ENCODE data around the gene HMX3. TPM values are rescaled to one million over a fixed set of nuclear protein-coding genes. Genes with fewer than 3 reads are reported as not detected.

The HMX3 gene
- total and polyA plus RNA-seq, 2 of the 8 experiments (the other 6 are each of a cell fraction or from before 2014, with no cell fraction given): 0.05 TPM; not detected in 1

GRCh38 chr10:123165445-123166072, 29.8 kb downstream of the HMX3 start:
- FAIRE-seq (no peak), DNase-seq (ENCODE audit: low read depth in 1 of 2, low spot score in 2 of 2) (no peak)
- Histone ChIP-seq H2BK12ac (ENCODE audit: low read depth, low read length) (no peak overlapping the region), H3K9ac (replicated peaks in 1 of 4; ENCODE audit: extremely low read depth in 1 of 4, low read depth in 3 of 4, low read length in 3 of 4) (no peak overlapping the region), H3K27me3 (replicated peaks in 1 of 4; ENCODE audit: control insufficient read depth in 3 of 4, extremely low read depth in 1 of 4, insufficient read depth in 3 of 4, low read length in 3 of 4) (no peaks in the 10 kb centered on the region), H3K56ac (replicated peaks; ENCODE audit: insufficient read length, low read depth, low read length) (no peak overlapping the region), H4K5ac (ENCODE audit: insufficient read length, low read depth, low read length) (no peak overlapping the region), H3K79me2 (ENCODE audit: control insufficient read depth in 1 of 2, insufficient read depth in 2 of 2, low read length in 2 of 2) (peaks cover 0 to 56% of the 10 kb centered on the region in 2 experiments; a peak in 2 of 4 replicates), H2AK5ac (ENCODE audit: low read depth, low read length) (no peak overlapping the region), H3K27ac (ENCODE audit: low read depth, low read length) (no peak overlapping the region), H4K91ac (replicated peaks; ENCODE audit: insufficient read length, low read length) (no peak overlapping the region), H3K79me1 (ENCODE audit: low read depth, low read length) (no peaks in the 10 kb centered on the region), H3K4me1 (replicated peaks in 1 of 4; ENCODE audit: control insufficient read depth in 3 of 4, insufficient read depth in 4 of 4, low read length in 3 of 4) (no peaks in the 10 kb centered on the region), H3K14ac (ENCODE audit: insufficient read length) (no peak overlapping the region), H2BK5ac (ENCODE audit: low read depth, low read length) (no peak overlapping the region), H2AFZ (ENCODE audit: low read length) (no peak overlapping the region), H3K23ac (ENCODE audit: insufficient read length) (no peak overlapping the region), H3K4me3 (ENCODE audit: extremely low read depth in 1 of 4, insufficient read depth in 2 of 4, low read depth in 3 of 4, low read length in 4 of 4) (no peak overlapping the region), H2BK120ac (replicated peaks; ENCODE audit: low read depth, low read length) (no peak overlapping the region), H2BK20ac (ENCODE audit: low read length) (no peak overlapping the region), H2BK15ac (ENCODE audit: low read length) (no peak overlapping the region), H3K36me3 (ENCODE audit: control insufficient read depth in 2 of 4, insufficient read depth in 4 of 4, low read length in 3 of 4) (peaks cover 18 to 77% (median 48%) of the 10 kb centered on the region in 4 experiments), H4K8ac (ENCODE audit: extremely low read depth, insufficient read depth, low read length) (no peak overlapping the region), H3K4ac (replicated peaks; ENCODE audit: insufficient read length, low read depth, low read length) (no peak overlapping the region), H4K20me1 (replicated peaks in 1 of 2; ENCODE audit: control insufficient read depth in 1 of 2, insufficient read depth in 2 of 2, low read length in 2 of 2) (peaks cover 6 to 17% of the 10 kb centered on the region in 2 experiments), H3K18ac (ENCODE audit: extremely low read depth, low read length) (no peak overlapping the region), H3K9me3 (ENCODE audit: insufficient read depth in 2 of 2, low read depth in 1 of 2, low read length in 1 of 2) (no peaks in the 10 kb centered on the region), H3K23me2 (ENCODE audit: low read depth, low read length) (no peaks in the 10 kb centered on the region), H3K4me2 (ENCODE audit: insufficient read depth in 1 of 2, low read depth in 2 of 2, low read length in 2 of 2) (no peak overlapping the region)
- TF ChIP-seq POLR2AphosphoS5 (IDR thresholded peaks at IDR 0.05; ENCODE audit: low read depth, low read length) (0 out of 2 replicates have a peak, but pooled peaks have one; percentile 50), TBP (IDR thresholded peaks at IDR 0.05; ENCODE audit: low read depth, low read length) (no peak), POLR2A (IDR thresholded peaks at IDR 0.05; ENCODE audit: control extremely low read depth in 1 of 2, low read depth in 2 of 2, low read length in 2 of 2) (peak in 1 of 2 experiments; percentile 24; a peak in 1 of 3 replicates), MAX (IDR thresholded peaks at IDR 0.05) (no peak), SRF (IDR thresholded peaks at IDR 0.05; ENCODE audit: low read depth, low read length) (no peak), RAD21 (IDR thresholded peaks at IDR 0.05 in 1 of 2, conservative IDR thresholded peaks at IDR 0.05 in 1 of 2; ENCODE audit: low read depth in 2 of 2, low read length in 2 of 2) (peak; percentile 34 to 40)
- TF ChIP-seq, protein P1, sequence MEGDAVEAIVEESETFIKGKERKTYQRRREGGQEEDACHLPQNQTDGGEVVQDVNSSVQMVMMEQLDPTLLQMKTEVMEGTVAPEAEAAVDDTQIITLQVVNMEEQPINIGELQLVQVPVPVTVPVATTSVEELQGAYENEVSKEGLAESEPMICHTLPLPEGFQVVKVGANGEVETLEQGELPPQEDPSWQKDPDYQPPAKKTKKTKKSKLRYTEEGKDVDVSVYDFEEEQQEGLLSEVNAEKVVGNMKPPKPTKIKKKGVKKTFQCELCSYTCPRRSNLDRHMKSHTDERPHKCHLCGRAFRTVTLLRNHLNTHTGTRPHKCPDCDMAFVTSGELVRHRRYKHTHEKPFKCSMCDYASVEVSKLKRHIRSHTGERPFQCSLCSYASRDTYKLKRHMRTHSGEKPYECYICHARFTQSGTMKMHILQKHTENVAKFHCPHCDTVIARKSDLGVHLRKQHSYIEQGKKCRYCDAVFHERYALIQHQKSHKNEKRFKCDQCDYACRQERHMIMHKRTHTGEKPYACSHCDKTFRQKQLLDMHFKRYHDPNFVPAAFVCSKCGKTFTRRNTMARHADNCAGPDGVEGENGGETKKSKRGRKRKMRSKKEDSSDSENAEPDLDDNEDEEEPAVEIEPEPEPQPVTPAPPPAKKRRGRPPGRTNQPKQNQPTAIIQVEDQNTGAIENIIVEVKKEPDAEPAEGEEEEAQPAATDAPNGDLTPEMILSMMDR (IDR thresholded peaks at IDR 0.05; ENCODE audit: control extremely low read depth in 1 of 3, insufficient read depth in 1 of 3, low read depth in 1 of 3, low read length in 3 of 3): peak; percentile 32 to 46 (median 44); a peak in 3 of 4 replicates
- WGBS, 2 experiments (ENCODE audit: extremely low coverage in 1 of 2, insufficient coverage in 1 of 2, insufficient read length in 1 of 2, insufficient replicate concordance in 2 of 2, low coverage in 1 of 2, low lambda C conversion rate in 2 of 2, missing lambda C conversion rate in 1 of 2): 85% methylated on average over 4 of the region's 4 CpGs; no CpG with 5 or more reads in 1 of the 2 experiments
- CTCF ChIA-PET (ENCODE audit: partially characterized antibody): interaction anchor here (0.9 to 3.2 kb wide), 9 partner anchors 9 to 122 kb away, joined by 3 to 13 read pairs (median 4); no protein-coding TSS in a partner anchor
- POLR2A ChIA-PET (ENCODE audit: partially characterized antibody): interaction anchor here (1.1 to 3.2 kb wide), 2 partner anchors 11 to 15 kb away, joined by 3 to 22 read pairs; partner anchors contain the start of gene BUB3
